GM19372 (cell line): ENCODE data around the gene PCDHGA1.
"Not testable (repeated sequence)": the region's sequence is repeated elsewhere in the genome, so short reads cannot be mapped to it uniquely, and the experiment has no call there.

ENCODE experiments used
- ATAC-seq: cut with Tn5 transposase; IDR thresholded peaks from one replicate; pipeline ENCODE4 v1.9.1; 2021; ENCODE audit warnings: mild to moderate bottlenecking, low read depth, moderate library complexity; ENCODE audit not compliant: unreplicated experiment

PCDHGA1 gene

GRCh38 chr5:141330299-141331080 lies at the start of gene PCDHGA1:
Gene PCDHGA1 (plus strand): TSS chr5:141330514.
- no peak for ATAC-seq

GRCh38 chr5:141298376-141298775 lies 31.9 kb upstream of the PCDHGA1 start:
- ATAC-seq, result no peak

GRCh38 chr5:141303756-141304155 lies 26.6 kb upstream of the PCDHGA1 start, which contains the start of gene SLC25A2:
Gene SLC25A2 (minus strand): TSS chr5:141304049. CDS start chr5:141303865, 184 bp downstream.
- ATAC-seq, result no peak

- no peak for ATAC-seq
These were observed 23.7 kb upstream of the PCDHGA1 start for GRCh38 chr5:141306630-141307029.

GRCh38 chr5:141313711-141314110 lies 16.6 kb upstream of the PCDHGA1 start:
- ATAC-seq, result no peak

GRCh38 chr5:141316963-141317362 lies 13.4 kb upstream of the PCDHGA1 start:
- not testable (repeated sequence) for ATAC-seq

GRCh38 chr5:141319202-141319601 lies 11.1 kb upstream of the PCDHGA1 start:
- no peak for ATAC-seq

GRCh38 chr5:141319699-141320098 lies 10.6 kb upstream of the PCDHGA1 start:
- no peak for ATAC-seq

GRCh38 chr5:141320225-141321169 lies 9.8 kb upstream of the PCDHGA1 start, which contains the start of gene TAF7:
Gene TAF7 (minus strand): TSS chr5:141320784. CDS start chr5:141320044, 740 bp downstream.
- peak; percentile 93 for ATAC-seq

GRCh38 chr5:141322261-141322660 lies 8.1 kb upstream of the PCDHGA1 start:
- ATAC-seq, result no peak

- no peak for ATAC-seq
These were observed 4.0 kb upstream of the PCDHGA1 start for GRCh38 chr5:141326088-141326854.

- no peak for ATAC-seq
These were observed 2.1 kb upstream of the PCDHGA1 start for GRCh38 chr5:141328231-141328630.

GRCh38 chr5:141332571-141332970 lies 2.3 kb downstream of the PCDHGA1 start:
- not testable (repeated sequence) for ATAC-seq

- ATAC-seq, result no peak
These were observed 8.4 kb downstream of the PCDHGA1 start, which contains the start of gene PCDHGA2 for GRCh38 chr5:141338538-141339306. Gene PCDHGA2 (plus strand): TSS chr5:141338760.

GRCh38 chr5:141340781-141341354 lies 10.6 kb downstream of the PCDHGA1 start:
- not testable (repeated sequence) for ATAC-seq

- no peak for ATAC-seq
These were observed 12.5 kb downstream of the PCDHGA1 start for GRCh38 chr5:141342773-141343172.

- ATAC-seq, result no peak
These were observed 13.1 kb downstream of the PCDHGA1 start, which contains the start of gene PCDHGA3 for GRCh38 chr5:141343242-141343952. Gene PCDHGA3 (plus strand): TSS chr5:141343829. CDS start chr5:141344034, 205 bp downstream.

GRCh38 chr5:141343953-141344463 lies 13.7 kb downstream of the PCDHGA1 start:
- ATAC-seq, result no peak
